Aorta (tissue), 5 donors: ENCODE measurements around the gene MACROD2. TPM values are rescaled to one million over a fixed set of nuclear protein-coding genes. Genes with fewer than 3 reads are reported as not detected.
"Not testable (repeated sequence)": the region's sequence is repeated elsewhere in the genome, so short reads cannot be mapped to it uniquely, and the experiment has no call there.

ENCODE experiments used
- ATAC-seq: fragments of 200-7000 bp; cut with Tn5 transposase; one replicate; pipeline ENCODE4 v1.9.1; 2022; ENCODE audit warnings: moderate library complexity; ENCODE audit not compliant: low FRiP score
- DNase-seq, 2 donors: peaks; one replicate each; pipeline ENCODE4 v3.0.0-alpha.2; 2020
- H3K27ac ChIP-seq, 2 donors: one replicate each; pipeline ENCODE4 v1.5.1; 2013; ENCODE audit warnings: low read length in 2 of 2, mild to moderate bottlenecking in 2 of 2, moderate library complexity in 2 of 2, control low read depth in 1 of 2, inconsistent platforms in 1 of 2, low read depth in 1 of 2
- H3K27me3 ChIP-seq, 2 donors: one replicate each; pipeline ENCODE4 v1.6.1; 2013; ENCODE audit warnings: control low read depth in 1 of 2, low read length in 1 of 2, mild to moderate bottlenecking in 1 of 2, moderate library complexity in 1 of 2; ENCODE audit not compliant: insufficient read depth in 2 of 2, control insufficient read depth in 1 of 2
- H3K36me3 ChIP-seq, 2 donors: one replicate each; pipeline ENCODE4 v1.6.1; 2013; ENCODE audit warnings: control low read depth in 1 of 2, low read length in 1 of 2, mild to moderate bottlenecking in 1 of 2; ENCODE audit not compliant: insufficient read depth in 2 of 2, control insufficient read depth in 1 of 2
- H3K4me1 ChIP-seq, 2 donors: one replicate each; pipeline ENCODE4 v1.6.1; 2013; ENCODE audit warnings: low read length in 2 of 2, control low read depth in 1 of 2, mild to moderate bottlenecking in 1 of 2, moderate library complexity in 1 of 2; ENCODE audit not compliant: insufficient read depth in 2 of 2, control insufficient read depth in 1 of 2
- H3K4me3 ChIP-seq, 2 donors: one replicate each; pipeline ENCODE4 v1.5.1; 2013; ENCODE audit warnings: low read length in 2 of 2, control low read depth in 1 of 2, mild to moderate bottlenecking in 1 of 2
- H3K9me3 ChIP-seq: one replicate; pipeline ENCODE4 v1.6.1; 2013; ENCODE audit warnings: mild to moderate bottlenecking, low read length; ENCODE audit not compliant: control insufficient read depth
- WGBS, 2 donors: extraction: QIAGEN DNeasy Blood & Tissue Kit; methylation state at CpG; one replicate each; pipeline ENCODE4 v1.1.7; 2013; 5-methylcytosine and 5-hydroxymethylcytosine counted together
- intact Hi-C, 2 donors: fragments of 100-400 bp; cut with DNase I; formaldehyde crosslinking; loops; one replicate each; pipeline versions ENCODE4 v1.14.2 to v1.15.0; 2022
- polyA plus RNA-seq, 2 donors: library from polyadenylated mRNA; stranded (reverse); fragments of 200-250 nt; gene quantifications; one replicate each; pipeline ENCODE4 v1.2.3, GENCODE V29; 2013
- total RNA-seq, 2 donors: library from RNA; stranded (reverse); fragmentation: NEBNext Ultra II Directional; extraction: Animal tissue kit (Norgen Biotek cat#: 25700); gene quantifications; one replicate each; pipeline ENCODE4 v1.2.1, GENCODE V29; 2021
- donor health status: healthy with polysubstance abuse.
- donor health status: Bipolar disorder and iron deficiency.
- donor health status: DM: no; HTN: no; CAD: no.
- donor health status: DM: no; HTN: no; CAD: no.
- donor health status: DM: yes; HTN: yes; CAD: no.

MACROD2 gene
- total and polyA plus RNA-seq, 4 donors, result 0.90 to 11.2 (median 4.8) TPM

DNA sequence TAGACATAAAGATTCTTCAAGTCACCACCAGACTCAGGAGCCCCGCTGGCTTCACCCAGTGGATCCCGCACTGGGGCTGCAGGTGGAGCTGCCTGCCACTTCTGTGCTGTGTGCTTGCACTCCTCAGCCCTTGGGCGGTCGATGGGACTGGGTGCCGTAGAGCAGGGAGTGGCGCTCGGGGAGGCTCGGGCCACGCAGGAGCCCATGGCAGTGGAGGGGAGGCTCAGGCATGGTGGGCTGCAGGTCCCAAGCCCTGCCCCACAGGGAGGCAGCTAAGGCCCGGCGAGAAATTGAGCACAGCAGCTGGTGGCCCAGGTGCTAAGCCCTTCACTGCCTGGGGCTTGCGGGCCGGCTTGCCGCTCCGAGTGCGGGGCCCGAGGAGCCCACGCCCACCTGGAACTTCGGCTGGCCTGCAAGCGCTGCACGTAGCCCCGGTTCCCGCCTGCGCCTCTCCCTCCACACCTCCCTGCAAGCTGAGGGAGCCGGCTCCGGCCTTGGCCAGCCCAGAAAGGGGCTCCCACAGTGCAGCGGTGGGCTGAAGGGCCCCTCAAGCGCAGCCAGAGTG is 49.5 kb downstream of the MACROD2 start:
- H3K9me3 ChIP-seq, ATAC-seq, intact Hi-C loops, H3K4me3 ChIP-seq, DNase-seq, H3K27ac ChIP-seq, H3K4me1 ChIP-seq, H3K27me3 ChIP-seq, H3K36me3 ChIP-seq: not testable (repeated sequence)
- 97% methylated on average over 28 of the region's 28 CpGs for WGBS, 2 donors

DNA sequence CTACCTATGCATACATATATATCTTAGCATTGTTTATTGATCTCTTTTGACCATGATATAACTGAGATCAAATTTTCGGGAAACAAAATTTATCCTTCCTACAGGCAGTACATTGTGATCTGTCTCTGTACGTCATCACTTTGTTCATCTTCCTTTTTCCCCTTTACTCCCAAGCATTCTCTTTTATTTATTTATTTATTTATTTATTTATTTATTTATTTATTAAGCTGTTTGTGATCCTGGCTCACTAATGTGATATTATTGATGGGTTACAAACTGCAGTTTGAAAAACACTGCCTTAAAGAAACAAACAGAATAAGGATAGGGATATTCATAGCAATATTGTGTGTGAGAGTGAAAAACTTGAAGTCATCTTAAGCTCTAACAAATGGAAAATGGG is 51.2 kb downstream of the MACROD2 start:
- Histone ChIP-seq H3K27ac (no peak overlapping the region), H3K9me3 (no peaks in the 10 kb centered on the region), H3K4me3 (no peak overlapping the region), H3K4me1 (no peaks in the 10 kb centered on the region), H3K27me3 (no peaks in the 10 kb centered on the region), H3K36me3 (no peaks in the 10 kb centered on the region)
- no peak for ATAC-seq
- 90 to 95% methylated on average over 2 of the region's 2 CpGs for WGBS, 2 donors
- intact Hi-C loops, result no loop called here
- DNase-seq, result no peak

DNA sequence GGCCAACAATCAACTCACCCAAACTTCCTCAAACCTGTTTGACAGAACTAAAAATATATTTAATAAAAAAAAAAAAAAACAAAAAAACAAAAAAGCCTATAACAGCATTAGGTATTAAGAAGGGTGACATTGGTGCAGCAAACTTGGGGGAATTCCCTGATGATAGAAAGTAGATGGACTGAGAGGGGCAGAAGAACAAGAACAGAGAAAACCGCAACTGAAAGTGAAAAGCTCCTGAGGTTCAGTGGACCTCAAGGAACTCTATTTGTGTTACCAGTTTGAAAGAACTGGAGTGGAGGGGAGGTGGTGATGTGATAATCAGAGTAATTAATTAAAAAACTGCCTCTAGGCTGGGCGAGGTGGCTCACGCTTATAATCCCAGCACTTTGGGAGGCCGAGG is 53.8 kb downstream of the MACROD2 start:
- ATAC-seq (no peak), DNase-seq (no peak)
- 91 to 97% methylated on average over 4 of the region's 4 CpGs for WGBS, 2 donors
- no peaks in the 10 kb centered on the region for H3K4me1 ChIP-seq
- intact Hi-C loops, result no loop called here
- H3K27me3 ChIP-seq, result no peaks in the 10 kb centered on the region
- no peaks in the 10 kb centered on the region for H3K9me3 ChIP-seq
- H3K4me3 ChIP-seq, result no peak overlapping the region
- no peaks in the 10 kb centered on the region for H3K36me3 ChIP-seq
- no peak overlapping the region for H3K27ac ChIP-seq

DNA sequence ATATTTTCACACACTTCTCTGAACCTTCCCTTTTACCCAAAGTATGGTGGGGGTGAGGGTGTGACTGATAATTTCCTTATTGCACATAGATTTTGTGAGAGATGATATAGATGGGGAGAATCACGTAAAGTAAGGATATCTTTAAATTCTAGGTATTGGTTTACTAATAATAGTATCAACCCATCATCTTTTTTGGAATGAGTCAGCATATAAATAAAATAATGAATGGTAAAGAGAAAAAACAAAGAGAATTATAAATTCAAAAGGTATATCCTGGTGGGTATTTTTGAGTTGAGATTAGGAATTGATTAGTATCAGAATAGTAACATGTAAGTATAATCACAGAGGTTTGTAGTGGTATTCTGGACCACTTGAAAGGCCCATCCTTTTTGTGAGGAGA is 56.1 kb downstream of the MACROD2 start:
- no peak overlapping the region for H3K4me3 ChIP-seq
- 73 to 88% methylated on average over 1 of the region's 1 CpG for WGBS, 2 donors
- H3K9me3 ChIP-seq, result no peaks in the 10 kb centered on the region
- H3K36me3 ChIP-seq, result no peaks in the 10 kb centered on the region
- no peaks in the 10 kb centered on the region for H3K4me1 ChIP-seq
- no peak for DNase-seq
- intact Hi-C loops, result loop anchor here in 1 of 2 donors (10.0 kb wide), 2 partner anchors 57 to 927 kb away; partner anchors contain the start of genes MACROD2 and SEL1L2
- ATAC-seq, result no peak
- H3K27me3 ChIP-seq, result no peaks in the 10 kb centered on the region
- H3K27ac ChIP-seq, result no peak overlapping the region

DNA sequence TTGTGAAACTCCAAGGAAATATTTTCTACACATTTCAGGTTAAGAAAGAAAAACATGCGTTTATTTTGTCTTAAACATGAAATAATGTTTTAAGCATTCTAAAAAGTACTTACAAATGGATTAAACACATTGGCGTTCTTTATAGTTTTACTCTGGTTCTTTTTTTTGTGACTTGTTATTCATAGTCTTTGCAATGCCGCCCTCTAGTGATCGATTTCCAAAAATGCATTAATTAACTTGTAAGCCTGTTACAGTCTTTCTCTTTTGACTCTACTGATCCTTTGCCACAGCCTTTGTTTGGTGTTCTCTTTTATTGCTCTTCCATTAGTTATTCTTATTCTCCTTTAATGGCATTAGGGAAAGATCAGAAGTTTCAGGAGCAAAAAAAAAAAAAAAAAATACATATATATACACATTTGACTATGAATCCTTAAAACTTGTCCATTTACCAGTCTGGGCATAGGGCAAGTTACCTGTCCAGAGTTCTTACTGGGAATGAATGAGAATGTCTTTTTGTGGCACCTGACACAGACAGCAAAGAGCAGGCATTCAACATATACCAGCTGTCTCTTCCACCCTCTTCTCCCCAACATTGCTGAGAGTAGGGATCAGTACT is 59.9 kb downstream of the MACROD2 start:
- WGBS, 2 donors, result 1% methylated on average over 4 of the region's 4 CpGs
- no peaks in the 10 kb centered on the region for H3K27me3 ChIP-seq
- no peak overlapping the region for H3K4me3 ChIP-seq
- H3K27ac ChIP-seq, result no peak overlapping the region
- no peaks in the 10 kb centered on the region for H3K36me3 ChIP-seq
- no peaks in the 10 kb centered on the region for H3K4me1 ChIP-seq
- DNase-seq (no peak), ATAC-seq (peak; percentile 76)
- intact Hi-C loops, result loop anchor here (2.0 to 10.0 kb wide), 4 partner anchors 60 to 930 kb away; partner anchors contain the start of genes MACROD2 (in 1 of the 2) and SEL1L2 (in 1 of the 2)
- no peaks in the 10 kb centered on the region for H3K9me3 ChIP-seq

DNA sequence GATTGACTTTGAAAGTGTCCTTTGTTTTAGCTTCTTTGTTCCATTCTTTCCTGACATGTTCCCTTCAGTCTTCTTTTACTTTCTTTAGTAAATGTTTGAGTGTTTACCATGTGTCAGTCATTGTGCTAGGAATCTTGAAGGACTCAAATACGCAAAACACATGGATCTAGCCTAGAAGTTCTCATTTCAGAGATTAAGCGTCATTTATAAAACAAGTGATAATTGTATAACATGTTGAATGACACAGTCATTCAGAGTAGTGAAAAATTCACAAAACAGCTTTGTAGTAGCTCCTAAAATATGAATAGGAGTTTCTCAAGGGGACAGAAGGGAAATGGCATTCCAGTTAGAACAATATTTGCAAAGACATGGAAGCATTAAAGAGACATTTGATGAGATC is 66.9 kb downstream of the MACROD2 start:
- Histone ChIP-seq H3K4me1 (peaks cover 0 to 3% of the 10 kb centered on the region in 2 donors), H3K36me3 (no peaks in the 10 kb centered on the region), H3K9me3 (no peaks in the 10 kb centered on the region), H3K27me3 (no peaks in the 10 kb centered on the region), H3K4me3 (no peak overlapping the region), H3K27ac (no peak overlapping the region)
- no peak for DNase-seq
- intact Hi-C loops, result no loop called here
- no peak for ATAC-seq
- 88 to 91% methylated on average over 2 of the region's 2 CpGs for WGBS, 2 donors

DNA sequence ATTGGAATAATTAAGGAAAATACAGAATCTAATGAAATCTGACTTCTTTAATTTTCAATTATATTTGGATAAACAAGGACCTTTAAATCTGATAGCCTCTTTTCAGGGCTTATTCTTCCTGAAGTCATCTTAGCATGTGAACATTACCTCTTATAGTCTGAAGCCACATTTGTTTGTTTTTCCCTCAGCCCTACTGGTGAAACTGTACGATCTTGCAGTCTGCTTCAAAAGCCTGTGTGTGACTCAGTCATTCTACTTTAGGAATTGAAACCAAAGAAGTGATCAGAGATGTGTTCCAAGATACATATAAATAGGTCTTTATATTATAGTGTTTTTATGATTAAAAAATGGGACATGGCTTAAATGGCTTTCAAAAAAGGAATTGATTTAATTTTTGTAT is 67.5 kb downstream of the MACROD2 start:
- ATAC-seq (no peak), DNase-seq (no peak)
- 14 to 19% methylated on average over 1 of the region's 1 CpG for WGBS, 2 donors
- Histone ChIP-seq H3K4me1 (peaks cover 0 to 3% of the 10 kb centered on the region in 2 donors), H3K36me3 (no peaks in the 10 kb centered on the region), H3K9me3 (no peaks in the 10 kb centered on the region), H3K27ac (no peak overlapping the region), H3K27me3 (no peaks in the 10 kb centered on the region), H3K4me3 (no peak overlapping the region)
- intact Hi-C loops, result no loop called here

DNA sequence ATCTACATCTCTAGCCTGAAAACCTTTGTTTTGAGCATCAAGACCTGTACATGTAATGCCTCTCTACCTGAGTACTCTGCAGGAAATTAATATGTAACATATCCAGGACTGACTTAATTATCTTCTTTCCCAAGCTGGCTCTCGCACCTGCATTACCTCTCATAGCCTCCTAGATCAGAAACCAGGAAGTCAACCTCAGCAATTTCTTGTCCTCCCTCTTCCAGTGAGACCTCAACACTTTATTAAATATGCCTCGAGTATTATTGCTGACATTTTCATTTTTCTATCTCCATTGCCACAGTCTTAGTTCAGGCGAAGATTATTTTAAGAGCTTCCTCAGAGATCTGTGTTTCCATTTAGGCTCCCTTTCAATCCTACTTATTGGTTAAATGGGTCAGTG is 69.0 kb downstream of the MACROD2 start:
- H3K36me3 ChIP-seq, result no peaks in the 10 kb centered on the region
- H3K4me3 ChIP-seq, result no peak overlapping the region
- 78 to 83% methylated on average over 3 of the region's 3 CpGs for WGBS, 2 donors
- ATAC-seq, result no peak
- H3K4me1 ChIP-seq, result peaks cover 0 to 3% of the 10 kb centered on the region in 2 donors
- DNase-seq, result no peak
- no peaks in the 10 kb centered on the region for H3K27me3 ChIP-seq
- H3K9me3 ChIP-seq, result no peaks in the 10 kb centered on the region
- no peak overlapping the region for H3K27ac ChIP-seq
- intact Hi-C loops, result no loop called here

DNA sequence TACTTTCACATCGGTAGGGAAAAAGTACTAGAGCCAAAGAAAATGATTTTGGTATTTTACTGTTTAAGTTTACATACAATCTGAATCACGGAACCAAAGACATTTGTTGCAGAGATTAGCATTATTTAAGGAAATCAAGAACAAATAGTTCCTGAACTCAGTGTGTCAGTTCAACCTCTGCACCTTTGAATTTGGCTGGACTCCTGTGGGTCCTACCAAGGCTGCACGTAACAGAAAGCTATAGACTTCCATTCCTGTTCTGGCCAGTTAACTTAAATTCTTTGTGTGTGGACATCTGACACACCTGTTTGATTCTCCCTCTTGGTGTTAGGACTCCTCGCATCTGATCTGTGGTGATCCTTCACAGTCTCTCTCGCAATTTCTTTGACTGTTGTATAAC is 69.6 kb downstream of the MACROD2 start:
- intact Hi-C loops, result no loop called here
- Histone ChIP-seq H3K9me3 (peaks cover 2% of the 10 kb centered on the region), H3K27ac (no peak overlapping the region), H3K27me3 (no peaks in the 10 kb centered on the region), H3K4me1 (peaks cover 0 to 3% of the 10 kb centered on the region in 2 donors), H3K4me3 (no peak overlapping the region), H3K36me3 (no peaks in the 10 kb centered on the region)
- DNase-seq (no peak), ATAC-seq (no peak)
- 64 to 65% methylated on average over 5 of the region's 5 CpGs for WGBS, 2 donors
